Subcutaneous adipose tissue (tissue), 4 donors: ENCODE data around the gene ATP6V1A. TPM values are rescaled to one million over a fixed set of nuclear protein-coding genes. Genes with fewer than 3 reads are reported as not detected.

Source experiments
- total RNA-seq, 4 donors: library from RNA; depleted of rRNA; stranded (reverse); fragments of >200 nt; gene quantifications; one replicate each; pipeline ENCODE4 v1.1.0, GENCODE V29; 2016

Gene ATP6V1A
- total RNA-seq, 4 donors from 2014 or later: 36.5 to 81.6 (median 52.6) TPM

Other genes with a start within 250 kb of the ATP6V1A start
- gene SPICE1, start 231.9 kb upstream of the ATP6V1A start, total RNA-seq: 10 to 100 TPM in 3 of 4 donors, 1 to 10 TPM in 1; 8.3 to 13.3 (median 11.5) TPM
- gene SIDT1, start 214.5 kb upstream of the ATP6V1A start, total RNA-seq: 1 to 10 TPM; 2.3 to 5.3 (median 3.9) TPM
- gene USF3, start 50.4 kb upstream of the ATP6V1A start, total RNA-seq: 10 to 100 TPM; 31.3 to 51.2 (median 34.0) TPM
- 100 to 1,000 TPM in 3 of 4 donors, 10 to 100 TPM in 1; 86.1 to 223 (median 126) TPM for gene NAA50, start 786 bp upstream of the ATP6V1A start, total RNA-seq
- gene GRAMD1C, start 91.8 kb downstream of the ATP6V1A start, total RNA-seq: 1 to 10 TPM in 3 of 4 donors, under 1 TPM in 1; 0.88 to 4.0 (median 1.8) TPM
- gene ZDHHC23, start 201.0 kb downstream of the ATP6V1A start, total RNA-seq: 1 to 10 TPM; 2.4 to 3.8 (median 3.1) TPM